Stimulated activated CD8-positive, alpha-beta memory T cell treated with anti-CD3 and anti-CD28 coated beads, Interleukin-12 subunit alpha, Interleukin-12 subunit beta, amount 100 ng/mL, for 24 hours (primary cell): ENCODE results near the gene HPCAL1.
"Not testable (repeated sequence)": the region's sequence is repeated elsewhere in the genome, so short reads cannot be mapped to it uniquely, and the experiment has no call there.

Experiments used
- DNase-seq: peaks from one replicate; pipeline ENCODE4 v3.0.0-alpha.2; 2020; ENCODE audit errors: extremely low read depth

The HPCAL1 gene

DNA sequence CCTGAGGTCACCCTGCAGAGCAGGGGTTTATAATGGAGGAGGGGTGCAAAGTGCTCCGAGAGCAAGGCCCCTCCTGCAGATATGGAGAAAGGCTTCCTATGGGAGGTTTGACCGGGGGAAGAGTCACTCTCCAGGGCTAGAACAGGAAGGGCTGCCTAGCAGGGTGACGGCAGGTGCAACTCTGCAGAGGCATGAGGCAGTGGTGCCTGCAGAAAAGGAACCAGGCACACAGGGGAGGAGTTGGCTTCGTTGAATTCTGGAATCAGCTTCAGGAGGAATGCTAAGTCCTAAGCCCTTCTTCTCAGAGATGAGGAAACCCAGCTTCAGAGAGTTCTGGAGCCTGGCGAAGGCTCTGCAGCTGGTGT lies 17.5 kb upstream of the HPCAL1 start:
- DNase-seq, result no peak

DNA sequence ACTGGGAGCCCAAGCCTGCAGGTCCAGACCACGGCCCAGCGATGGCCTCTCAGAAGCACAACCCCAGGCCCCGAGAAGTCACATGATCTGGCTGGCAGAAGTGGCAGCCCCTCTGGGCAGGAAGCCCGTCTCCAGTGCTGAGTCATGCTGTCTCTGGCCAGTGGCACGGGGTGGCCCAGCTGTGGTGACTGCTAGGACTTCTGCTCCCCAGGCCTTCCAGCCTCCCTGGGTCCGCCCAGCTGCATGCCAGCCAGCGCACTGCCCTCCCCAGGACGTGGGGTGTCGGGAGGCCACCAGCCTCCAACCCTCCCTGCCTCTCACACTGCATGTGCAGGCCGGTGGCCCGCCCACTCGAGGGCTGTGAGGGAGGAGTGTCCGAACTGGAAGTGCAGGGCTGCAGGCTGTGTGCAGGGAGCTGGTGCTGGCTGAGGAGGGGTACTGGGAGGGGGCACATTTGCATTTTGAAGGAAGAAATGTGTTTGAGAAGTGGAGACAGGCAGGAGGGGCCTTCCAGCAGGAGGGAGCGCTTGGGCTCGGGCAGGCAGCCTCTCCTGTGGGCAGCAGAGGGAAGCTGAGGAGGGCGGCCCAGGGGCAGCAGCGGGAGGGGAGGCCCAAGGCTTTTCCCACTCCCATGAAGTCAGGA lies 17.0 kb upstream of the HPCAL1 start:
- DNase-seq, result no peak

DNA sequence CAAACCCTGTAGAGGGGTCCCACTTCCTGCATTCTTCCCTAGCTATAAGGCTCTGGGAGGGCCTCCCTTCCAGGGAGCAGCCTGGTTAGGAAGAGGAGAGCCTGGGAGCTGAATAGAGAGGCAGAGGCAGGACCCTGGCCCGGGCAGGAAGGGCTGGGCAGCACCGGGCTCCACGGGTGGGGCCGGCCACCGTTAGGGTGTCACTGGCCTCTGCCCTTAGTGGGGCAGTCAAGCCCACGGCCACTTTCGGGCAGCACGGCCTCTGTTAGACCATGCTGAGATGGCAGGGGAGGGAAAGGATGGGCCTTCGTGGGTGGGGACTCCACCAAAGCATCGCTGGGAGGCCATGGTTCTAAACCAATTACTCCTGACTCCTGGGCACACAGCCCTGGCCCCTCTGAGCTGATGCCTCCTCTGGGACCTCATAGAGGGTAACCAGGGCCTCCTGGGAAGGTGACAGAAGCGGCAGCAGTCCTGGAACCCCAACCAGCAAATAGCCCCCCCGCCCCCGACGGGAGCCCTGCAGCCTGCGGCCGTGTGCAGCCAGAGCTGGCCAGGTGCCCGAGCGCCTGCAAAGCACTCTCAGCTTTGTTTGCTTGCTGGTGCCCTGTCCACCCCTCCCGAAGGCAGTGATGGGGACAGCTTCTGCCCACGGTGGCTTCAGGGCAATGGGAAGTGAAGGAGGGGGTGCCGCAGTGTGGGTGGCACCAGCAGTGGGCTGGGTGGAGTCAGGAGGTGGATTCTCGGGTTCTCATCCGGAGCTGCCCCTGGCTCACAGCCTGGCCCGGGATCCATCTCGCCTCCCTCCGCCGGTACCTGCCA lies 16.3 kb upstream of the HPCAL1 start:
- DNase-seq, result no peak

DNA sequence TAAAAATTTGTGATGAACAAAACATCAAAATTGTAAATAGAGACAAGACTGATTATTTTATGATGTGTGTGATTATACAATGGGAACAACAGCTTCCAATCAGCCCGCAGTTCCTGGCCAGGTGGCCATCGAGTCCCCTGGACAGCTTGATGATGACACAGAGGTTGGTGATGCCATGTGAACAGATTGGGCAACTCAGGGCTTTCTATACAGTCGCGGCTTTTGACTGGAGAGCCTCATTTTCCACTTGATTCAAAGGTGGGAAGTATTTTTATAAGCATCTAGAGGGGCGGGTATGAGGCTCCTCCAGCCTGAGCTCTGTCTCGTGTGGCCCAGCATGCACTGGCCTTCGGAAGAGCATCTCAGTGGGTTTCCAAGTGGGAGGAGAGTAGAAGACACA lies 14.9 kb upstream of the HPCAL1 start:
- DNase-seq, result no peak

DNA sequence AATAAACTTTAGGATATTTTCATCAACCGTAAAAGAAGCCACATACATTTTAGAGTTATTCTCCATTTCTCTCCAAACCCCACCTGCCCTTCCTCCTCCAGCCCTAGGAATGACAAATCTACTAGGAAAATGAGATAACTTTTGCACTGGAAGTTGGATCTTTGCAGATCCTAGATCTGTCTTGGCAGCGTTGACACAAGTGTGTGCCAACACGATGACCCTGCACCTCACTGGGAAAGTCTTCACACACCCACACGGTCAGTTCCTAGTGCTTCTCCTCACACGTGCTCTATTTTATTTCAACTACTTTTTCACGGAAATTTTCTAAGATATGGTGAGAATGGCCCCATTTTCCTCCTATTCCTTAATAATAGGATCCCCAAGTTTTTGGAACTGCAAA lies 14.1 kb upstream of the HPCAL1 start:
- no peak for DNase-seq

DNA sequence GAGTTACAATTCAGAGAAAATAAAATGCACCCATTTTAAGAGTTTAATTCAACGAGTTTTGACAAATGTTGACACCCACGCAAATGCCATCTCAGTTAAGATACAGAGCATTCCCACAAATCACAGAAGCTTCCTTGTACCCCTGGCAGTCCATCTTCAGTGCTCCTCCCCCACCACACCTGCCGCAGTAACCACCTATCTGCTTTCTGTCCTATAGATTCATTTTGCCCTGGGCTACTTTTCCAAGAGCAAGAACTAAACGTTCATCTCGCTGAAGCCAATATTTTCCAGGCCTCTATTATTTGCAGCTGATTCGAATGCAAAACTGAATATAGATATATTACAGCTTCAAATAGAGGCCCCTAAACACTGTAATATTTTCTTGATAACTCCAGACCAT lies 13.4 kb upstream of the HPCAL1 start:
- no peak for DNase-seq

DNA sequence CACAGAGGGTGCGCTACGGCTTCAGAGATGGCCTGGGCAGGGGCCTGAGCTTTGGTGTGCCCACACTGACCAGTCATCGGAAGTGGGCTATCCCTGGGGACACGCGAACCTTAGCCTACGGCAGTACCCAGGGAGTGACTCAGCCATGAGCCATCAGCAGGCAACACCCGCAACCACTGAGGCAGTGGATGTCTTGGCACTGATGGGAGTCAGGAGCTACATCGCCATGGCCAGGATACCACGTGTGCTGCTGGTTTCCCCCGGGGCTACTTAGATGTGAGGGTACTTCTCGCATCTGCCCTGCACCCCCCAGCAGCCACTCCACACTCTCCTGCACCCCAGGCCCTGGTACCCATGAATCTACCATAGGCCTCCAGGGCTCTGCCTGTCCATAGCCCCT lies 12.8 kb upstream of the HPCAL1 start:
- no peak for DNase-seq

DNA sequence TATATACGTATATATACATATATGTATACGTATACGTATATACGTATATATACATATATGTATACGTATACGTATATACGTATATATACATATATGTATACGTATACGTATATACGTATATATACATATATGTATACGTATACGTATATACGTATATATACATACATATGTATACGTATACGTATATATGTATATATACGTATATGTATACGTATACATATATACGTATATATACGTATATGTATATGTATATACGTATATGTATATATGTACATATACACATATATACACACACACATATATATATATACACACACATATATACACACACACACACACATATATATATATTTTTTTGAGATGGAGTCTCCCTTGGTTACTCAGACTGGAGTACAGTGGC lies 11.3 kb upstream of the HPCAL1 start:
- DNase-seq, result not testable (repeated sequence)

DNA sequence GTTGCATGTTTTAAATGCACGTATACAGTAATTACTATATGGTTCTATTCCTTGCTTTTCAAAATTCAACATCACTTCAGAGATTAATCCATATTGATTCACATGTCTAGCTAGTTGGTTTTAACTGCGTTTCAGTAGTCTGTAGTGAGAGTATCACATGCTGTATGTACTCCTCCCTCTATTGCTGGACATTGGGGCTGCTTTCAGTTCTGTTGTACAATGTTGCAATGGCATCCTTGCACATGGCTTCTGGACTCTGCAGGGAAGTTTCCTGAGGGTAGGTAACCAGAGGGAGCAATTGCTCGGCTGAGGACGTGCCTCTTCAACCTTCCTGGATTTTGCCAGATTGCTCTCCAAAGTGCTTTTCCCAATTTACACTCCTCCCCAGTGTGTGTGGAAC lies 10.7 kb upstream of the HPCAL1 start:
- no peak for DNase-seq

DNA sequence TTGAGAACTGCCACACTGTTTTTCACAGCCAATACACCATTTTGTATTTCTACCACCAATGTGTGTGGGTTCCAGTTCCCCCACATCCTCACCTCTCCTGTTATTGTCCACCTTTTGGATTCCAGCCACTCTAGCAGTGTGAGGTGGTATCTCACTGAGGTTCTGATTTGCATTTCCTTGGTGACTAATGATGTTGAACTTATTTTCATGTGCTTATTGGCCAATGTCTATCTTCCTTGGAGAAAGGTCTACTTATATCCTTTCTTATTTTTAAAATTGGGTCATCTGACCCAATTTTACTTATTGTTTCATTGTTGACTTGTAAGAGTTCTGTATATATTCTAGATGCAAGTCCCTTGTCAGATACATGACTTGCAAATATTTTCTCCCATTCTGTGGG lies 9.1 kb upstream of the HPCAL1 start:
- no peak for DNase-seq

DNA sequence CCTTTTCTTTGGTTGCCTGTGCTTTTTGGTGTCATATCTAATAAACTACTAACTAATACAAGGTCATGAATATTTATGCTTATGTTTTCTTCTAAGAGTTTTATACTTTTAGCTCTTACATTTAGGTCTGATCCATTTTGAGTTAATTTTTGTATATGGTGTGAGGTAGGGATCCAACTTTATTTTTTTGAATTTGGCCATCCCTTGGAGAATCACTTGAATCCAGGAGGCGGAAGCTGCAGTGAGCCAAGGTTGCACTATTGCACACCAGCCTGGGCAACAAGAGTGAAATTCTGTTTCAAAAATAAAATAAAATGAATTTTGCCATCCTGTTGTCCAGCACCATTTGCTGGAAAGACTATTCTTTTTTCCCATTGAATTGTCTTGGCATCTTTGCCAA lies 8.6 kb upstream of the HPCAL1 start:
- DNase-seq, result no peak

DNA sequence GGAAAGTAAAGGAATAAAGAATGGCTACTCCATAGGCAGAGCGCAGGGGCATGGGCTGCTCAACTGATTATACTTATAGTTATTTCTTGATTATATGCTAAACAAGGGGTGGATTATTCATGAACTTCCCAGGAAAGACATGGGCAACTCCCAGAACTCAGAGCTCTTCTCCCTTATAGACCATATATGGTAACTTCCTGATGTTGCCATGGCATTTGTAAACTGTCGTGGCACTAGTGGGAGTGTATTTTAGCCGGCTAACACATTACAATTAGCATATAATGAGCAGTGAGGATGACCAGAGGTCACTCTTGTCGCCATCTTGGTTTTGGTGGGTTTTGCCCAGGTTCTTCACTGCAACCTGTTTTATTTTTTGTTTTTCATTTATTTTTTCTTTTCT lies 7.1 kb upstream of the HPCAL1 start:
- not testable (repeated sequence) for DNase-seq

DNA sequence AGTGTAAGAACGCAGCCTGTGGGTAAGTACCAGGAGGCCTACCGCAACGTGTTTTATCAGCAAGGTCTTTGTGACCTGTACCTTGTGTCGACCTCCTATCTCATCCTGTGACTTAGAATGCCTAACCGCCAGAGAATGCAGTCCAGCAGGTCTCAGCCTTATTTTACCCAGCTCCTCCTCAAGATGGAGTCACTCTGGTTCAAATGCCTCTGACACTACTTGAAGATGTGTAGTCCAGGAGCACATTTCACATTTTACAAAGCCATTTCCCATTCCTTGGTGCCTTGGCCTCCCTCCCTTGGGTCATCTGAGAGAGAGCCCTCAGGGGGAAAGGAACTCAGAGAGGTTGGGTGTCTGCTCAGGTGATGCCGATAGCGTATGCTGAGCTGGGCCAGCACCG lies 6.6 kb upstream of the HPCAL1 start:
- DNase-seq, result no peak

DNA sequence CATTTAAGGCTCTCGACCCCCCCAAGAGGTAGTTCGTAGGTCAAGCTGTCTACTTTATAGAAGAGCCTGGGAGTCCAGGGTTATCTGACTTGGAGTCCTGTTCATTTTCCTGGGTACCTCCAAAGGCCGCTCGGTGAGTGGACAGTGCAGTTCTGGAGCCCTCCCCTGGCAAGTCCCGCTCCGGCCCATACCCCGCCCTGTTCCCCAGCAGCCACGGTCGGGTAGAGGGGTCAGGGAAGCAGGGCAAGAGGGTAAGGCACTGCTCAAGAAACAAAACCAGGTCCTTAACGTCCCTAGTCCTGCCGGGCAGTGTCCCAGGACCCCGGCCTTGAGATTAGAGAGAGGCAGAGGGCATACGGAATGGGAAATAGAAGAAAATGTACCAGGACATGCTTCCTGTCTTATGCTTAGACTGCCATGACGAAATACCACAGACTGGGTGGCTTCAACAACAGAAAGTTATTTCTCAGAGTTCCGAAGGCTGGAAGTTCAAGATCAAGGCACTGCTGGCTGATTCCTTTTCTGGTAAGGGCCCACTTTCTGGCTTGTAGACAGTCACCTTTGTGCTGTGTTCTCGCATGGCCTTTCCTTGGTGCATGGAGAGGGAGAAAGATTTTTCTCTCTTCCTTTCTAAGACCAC lies 5.4 kb upstream of the HPCAL1 start:
- no peak for DNase-seq

DNA sequence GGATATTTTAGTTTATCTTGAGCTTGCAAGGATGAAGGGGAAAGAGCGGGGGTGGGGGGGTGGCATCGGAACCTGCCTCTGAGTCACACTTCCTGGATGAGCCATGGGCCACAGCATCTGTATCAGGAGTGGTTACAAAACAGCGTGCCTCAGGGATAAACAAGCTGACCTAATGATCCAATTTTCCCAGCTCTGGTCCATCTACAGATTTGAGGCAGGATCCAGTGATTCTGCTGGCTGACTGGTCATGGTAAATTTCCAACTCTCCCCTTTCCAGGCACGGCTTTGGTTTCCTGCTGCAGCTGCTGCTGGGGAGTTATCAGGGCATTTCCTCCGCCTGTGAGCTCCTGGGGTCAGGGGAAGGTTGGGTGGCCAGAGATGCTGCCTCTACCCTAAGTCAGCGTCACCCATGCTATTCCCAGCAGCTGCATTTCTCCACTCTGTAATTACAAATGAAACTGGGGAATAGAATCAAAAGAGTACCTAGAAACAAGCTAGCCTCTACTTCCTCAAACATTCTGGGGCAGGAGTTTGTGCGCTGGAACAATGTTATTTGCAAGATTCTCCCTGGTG lies 4.7 kb upstream of the HPCAL1 start:
- no peak for DNase-seq

DNA sequence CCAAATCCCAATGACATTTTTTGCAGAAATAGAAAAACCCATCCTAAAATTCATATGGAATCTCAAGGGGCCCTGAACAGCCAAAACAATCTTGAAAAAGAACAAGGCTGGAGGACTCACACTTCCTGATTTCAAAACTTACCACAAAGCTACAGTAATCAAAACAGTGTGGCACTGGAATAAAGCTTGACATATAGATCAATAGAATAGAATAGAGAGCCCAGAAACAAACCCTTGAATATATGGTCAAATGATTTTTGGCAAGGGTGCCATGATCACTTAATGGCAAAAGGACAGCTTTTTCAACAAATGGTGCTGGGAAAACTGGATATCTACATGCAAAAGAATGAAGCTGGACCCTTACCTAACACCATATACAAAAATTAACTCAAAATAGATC lies 3.9 kb upstream of the HPCAL1 start:
- DNase-seq, result not testable (repeated sequence)

DNA sequence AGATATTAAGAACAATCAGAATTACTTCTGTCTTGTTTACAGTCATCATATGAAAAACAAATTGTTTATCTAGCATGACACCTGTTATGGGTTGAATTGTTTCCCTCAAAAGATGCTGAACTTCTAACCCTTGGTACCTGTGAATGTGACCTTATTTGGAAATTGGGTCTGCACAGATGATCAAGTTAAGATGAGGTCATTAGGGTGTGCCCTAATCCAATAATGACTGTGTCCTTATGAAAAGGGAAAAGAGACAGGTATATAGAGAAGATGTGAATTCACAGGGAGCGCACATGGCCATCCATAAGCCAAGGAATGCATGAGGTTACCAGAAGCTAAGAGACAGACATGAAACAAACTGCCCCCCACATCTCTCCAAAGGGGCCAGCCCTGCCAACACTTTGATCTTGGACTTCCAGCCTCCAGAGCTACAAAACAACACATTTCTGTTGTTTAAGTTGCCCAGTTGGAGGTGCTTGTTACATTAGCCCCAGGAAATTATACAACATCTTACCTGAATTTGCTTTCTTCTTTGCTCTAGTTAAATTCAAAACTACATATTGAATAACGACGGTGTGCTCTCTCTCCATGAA lies 2.3 kb upstream of the HPCAL1 start:
- DNase-seq, result no peak

DNA sequence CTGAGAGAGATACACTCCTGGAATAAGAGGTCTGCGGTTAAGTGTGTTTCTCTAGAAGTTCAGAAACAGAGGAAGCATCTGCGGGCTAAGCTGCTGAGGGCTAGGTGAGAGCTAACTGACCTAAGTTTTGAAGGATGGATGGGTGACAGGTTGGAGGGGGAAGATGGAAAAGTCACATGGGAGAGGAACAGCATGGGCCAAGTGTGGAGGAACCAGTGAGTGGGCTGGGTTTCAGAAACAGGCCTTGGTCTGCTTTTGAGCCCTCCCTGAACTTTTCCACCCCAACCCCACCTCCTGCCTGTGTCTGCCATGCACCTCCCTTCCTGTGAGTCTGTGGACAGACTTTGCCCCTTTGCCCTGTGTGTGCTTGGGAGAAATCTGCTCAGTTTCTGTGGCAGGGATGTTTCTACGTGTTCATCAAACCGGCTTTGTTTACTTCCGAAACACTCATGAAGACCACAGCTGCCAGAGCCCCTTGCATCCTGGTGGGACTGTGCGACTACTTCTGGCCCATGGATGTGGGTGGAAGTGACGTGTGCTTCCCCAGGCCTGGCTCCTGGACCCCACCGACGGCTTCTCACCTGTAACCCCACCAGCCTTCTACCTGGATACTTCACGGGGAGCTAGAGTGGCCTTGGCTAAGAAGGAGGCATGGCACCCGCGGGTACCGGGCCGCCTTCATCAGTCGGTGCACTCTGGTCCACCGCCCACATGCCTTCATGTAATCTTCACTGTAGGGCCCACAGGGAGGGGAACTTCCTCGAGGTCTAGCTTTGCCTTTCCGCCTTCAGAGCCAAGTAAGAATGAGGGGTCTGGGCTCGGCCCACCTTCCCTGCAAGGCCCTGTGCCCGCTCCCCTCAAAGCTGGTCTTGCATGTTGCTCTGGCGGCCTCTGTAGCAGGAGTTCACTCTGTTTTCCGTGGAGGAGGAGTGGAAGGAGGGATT lies 1.4 kb upstream of the HPCAL1 start:
- DNase-seq, result no peak

DNA sequence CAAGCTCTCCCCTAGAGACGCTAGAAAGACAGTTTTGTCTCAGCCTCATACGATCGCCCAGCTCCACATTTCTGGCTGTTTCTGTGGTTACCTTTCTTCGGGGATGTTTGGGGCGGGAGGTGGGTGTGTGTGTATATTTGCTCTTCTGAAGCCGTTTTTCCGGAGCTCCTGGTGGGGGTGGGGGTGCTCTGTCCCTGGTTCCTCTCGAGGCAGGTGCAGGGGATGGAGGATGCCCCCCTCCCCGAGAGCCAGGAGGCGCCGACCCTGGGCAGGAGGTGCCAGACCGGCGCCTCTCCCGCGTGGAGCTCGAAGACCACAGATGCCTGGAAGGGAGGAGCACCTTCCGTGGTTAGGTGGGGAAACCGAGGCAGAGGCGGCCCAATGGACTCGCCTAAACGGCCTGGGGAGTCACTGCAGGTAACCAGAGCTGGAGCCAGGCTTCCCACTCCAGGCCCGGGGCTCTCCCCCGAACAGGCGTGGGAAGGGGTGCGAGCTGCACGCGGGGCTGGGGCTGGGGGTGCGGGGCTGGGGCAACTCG lies 694 bp upstream of the HPCAL1 start:
- DNase-seq, result no peak

DNA sequence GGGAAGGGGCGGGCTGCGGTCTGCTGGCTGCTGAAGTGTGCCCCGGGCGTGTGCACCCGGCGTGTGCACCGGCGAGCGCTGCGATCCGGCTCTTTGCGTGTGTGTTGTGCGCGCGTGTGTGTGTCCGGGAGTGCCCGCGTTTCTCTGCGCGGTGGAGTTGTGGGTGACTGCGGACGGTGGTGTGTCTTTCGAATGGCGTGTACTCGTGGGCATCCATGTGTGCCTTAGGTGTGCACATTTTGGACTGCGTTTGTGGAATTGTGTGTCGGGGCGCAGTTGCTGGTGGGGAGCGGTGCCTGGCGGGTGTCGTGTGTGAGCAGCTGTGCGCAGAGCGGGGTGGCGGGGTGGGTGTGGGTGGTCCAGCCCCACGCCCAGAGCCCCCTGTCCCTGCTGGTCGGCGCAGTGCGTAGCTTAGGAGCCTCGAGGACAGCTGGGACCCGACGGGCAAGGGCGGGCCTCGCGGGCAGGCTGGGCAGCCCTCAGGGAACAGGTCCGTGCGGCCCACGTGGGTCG lies 533 bp downstream of the HPCAL1 start:
- DNase-seq, result no peak
